Uterus (tissue), 2 donors: ENCODE results near the gene GRPR.

ENCODE experiments used
- CTCF ChIP-seq, 4 experiments: fragments of 200-600 bp in 2 of 4; fragments of 450-650 bp in 2 of 4; sonication (generic) in 2 of 4; IDR thresholded peaks; one replicate each; pipeline ENCODE4 v1.5.1; 2016 to 2019; ENCODE audit warnings: antibody characterized with exemption in 4 of 4, mild to moderate bottlenecking in 2 of 4, moderate library complexity in 1 of 4
- POLR2A ChIP-seq, 2 donors: fragments of 450-650 bp; IDR thresholded peaks; one replicate each; pipeline ENCODE4 v1.6.1; 2016; ENCODE audit warnings: antibody characterized with exemption in 2 of 2, mild to moderate bottlenecking in 1 of 2, moderate library complexity in 1 of 2

- TF ChIP-seq CTCF (IDR thresholded peaks at IDR 0.05) (no peak), POLR2A (IDR thresholded peaks at IDR 0.05) (no peak)
Measured at GRCh38 chrX:16113978-16114565, 9.3 kb upstream of the GRPR start.
